Activated naive CD4-positive, alpha-beta T cell treated with Interleukin-2 at 50 U/mL for 16 hours (primary cell): Measurements from ENCODE around the gene TUBGCP5.

ENCODE experiments used
- DNase-seq: peaks from one replicate; pipeline ENCODE4 v3.0.0-alpha.2; 2020

Gene TUBGCP5

DNA sequence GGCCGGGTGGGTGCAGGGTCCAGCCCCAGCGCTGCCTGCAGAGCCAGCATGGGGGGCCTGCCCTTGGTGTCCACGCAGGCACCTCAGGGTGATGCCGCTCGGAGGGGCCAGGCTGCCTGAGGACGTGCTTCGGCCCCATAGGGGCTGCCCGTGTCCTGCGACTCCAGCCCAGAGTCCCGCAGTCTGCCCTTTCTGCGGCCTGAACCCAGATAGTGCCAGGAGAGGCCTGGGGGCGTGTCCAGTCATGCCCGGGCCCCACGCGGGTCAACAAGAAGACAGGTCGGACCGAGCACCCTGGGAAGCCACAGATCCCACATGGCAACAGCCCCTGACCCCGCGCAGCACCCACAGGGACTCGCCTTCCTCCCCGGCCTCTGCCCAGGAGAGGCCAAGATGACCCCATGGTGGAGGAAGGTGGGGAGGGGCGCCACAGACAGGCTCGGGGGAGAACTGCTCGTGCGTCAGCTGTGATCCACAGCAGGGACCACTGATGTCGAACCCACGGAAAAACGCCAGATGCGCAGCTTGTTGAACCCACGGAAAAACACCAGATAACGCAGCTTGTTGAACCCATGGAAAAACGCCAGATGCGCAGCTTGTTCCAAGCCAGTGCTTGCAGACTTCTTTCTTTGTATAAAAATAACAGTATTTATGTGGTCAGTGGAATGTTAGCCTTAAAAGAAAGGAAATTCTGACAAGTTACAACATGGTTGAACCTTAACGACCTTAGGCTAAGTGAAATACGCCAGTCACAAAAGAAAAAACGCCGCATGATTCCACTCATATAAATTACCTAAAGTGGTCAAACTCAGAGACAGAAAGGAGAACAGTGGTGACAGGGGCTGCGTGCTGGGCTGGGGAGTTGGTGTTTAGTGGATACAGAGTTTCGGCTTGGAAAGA is 87.7 kb downstream of the TUBGCP5 start:
- no peak for DNase-seq

DNA sequence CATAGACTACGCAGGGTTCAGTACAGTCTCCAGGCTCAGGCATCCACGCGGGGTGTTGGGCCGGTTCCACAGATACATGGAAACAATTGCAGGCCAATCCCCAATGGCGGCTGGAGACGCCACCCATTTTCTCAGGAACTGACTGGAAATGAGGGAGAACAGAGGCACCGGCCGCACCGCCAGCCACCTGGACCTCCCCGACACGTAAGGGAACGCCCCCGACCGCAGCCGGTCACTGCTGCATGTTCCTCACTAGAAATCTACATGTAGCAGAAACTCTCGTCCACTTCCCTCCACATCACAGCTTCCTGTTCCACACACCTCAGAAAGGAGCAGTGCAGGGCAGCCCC is 88.4 kb downstream of the TUBGCP5 start:
- DNase-seq = no peak

DNA sequence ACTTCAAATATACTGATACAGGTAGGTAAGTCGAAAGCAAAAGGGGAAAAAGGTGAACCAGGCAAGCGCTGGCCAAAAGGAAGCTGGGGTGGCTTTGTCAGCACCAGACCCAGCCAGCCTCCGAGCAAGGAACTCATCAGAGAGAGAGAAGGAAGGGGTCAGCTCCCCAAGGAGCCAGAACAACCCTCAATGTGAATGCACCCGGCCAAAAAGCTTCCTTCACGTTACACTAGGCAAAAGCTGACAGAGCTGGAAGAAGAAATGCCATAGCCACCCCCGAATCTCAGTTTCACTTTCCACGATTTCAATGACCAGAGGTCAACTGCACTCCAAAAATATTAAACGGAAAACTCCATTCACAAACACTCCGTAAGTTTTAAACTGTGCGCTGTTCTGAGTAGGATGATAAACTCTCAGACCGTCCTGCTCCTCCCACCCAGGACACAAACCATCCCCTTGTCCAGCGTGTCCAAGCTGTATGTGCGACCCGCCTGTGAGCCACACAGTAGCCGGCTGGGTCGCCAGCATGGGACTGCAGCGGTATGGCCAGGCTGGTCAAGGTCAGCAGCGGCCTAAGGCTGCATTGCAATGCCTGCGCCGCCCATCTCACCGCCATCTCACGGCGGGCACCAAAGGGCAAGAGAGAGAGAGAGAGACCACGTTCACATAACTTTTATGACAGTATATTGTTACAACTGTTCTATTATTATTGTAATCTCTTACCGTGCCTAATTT is 88.9 kb downstream of the TUBGCP5 start:
- no peak for DNase-seq
